HepG2 (cell line): ENCODE results near the gene TACC2.

Experiments
- FOXM1 ChIP-seq: sonication (generic); formaldehyde crosslinking; IDR thresholded peaks from 2 replicates; pipeline ENCODE4 v1.5.0; 2020; ENCODE audit warnings: missing genetic modification reagents
- ZNF773 ChIP-seq: sonication (generic); formaldehyde crosslinking; IDR thresholded peaks from 2 replicates; pipeline ENCODE4 v1.4.0; 2020; ENCODE audit warnings: missing genetic modification reagents, borderline replicate concordance

GRCh38 chr10:122130474-122131110 is 141.6 kb downstream of the TACC2 start:
- TF ChIP-seq FOXM1 (CRISPR knock-in tag) (no peak), ZNF773 (CRISPR knock-in tag) (no peak)
